Epithelial cell of esophagus (primary cell): Measurements from ENCODE around the gene THAP6.

Experiments used
- DNase-seq: peaks from one replicate; pipeline ENCODE4 v3.0.0; 2010; ENCODE audit warnings: low read depth
- H3K4me3 ChIP-seq: 2 replicates; pipeline ENCODE4 v1.5.1; 2011; ENCODE audit warnings: mild to moderate bottlenecking, low read length, control low read depth
- TF ChIP-seq, protein P1 (sequence below): IDR thresholded peaks from 2 replicates; pipeline ENCODE4 v1.5.1; 2011; ENCODE audit warnings: low read depth, mild to moderate bottlenecking, low read length, control low read depth, inconsistent platforms; ENCODE audit not compliant: insufficient read depth; ENCODE audit errors: missing control alignments

THAP6 gene

DNA sequence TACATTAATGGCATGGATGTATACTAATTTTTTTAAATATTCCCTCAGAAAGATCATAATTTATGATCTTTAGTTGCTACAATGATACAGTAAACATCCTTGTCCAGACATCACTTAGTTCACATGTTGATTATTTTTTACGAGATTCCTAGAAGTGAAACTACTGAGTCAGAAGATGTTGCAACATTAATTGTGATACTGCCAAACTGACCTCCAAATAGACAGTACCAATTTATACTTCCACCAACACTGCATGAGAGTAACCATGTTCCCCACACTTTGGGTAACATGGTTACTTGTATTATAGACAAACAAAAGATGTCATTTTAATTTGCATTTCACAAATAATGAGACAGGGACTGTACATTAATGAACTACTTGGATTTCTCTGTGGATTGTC lies 19.7 kb upstream of the THAP6 start:
- TF ChIP-seq, protein P1, sequence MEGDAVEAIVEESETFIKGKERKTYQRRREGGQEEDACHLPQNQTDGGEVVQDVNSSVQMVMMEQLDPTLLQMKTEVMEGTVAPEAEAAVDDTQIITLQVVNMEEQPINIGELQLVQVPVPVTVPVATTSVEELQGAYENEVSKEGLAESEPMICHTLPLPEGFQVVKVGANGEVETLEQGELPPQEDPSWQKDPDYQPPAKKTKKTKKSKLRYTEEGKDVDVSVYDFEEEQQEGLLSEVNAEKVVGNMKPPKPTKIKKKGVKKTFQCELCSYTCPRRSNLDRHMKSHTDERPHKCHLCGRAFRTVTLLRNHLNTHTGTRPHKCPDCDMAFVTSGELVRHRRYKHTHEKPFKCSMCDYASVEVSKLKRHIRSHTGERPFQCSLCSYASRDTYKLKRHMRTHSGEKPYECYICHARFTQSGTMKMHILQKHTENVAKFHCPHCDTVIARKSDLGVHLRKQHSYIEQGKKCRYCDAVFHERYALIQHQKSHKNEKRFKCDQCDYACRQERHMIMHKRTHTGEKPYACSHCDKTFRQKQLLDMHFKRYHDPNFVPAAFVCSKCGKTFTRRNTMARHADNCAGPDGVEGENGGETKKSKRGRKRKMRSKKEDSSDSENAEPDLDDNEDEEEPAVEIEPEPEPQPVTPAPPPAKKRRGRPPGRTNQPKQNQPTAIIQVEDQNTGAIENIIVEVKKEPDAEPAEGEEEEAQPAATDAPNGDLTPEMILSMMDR: no peak
- no peak overlapping the region for H3K4me3 ChIP-seq

DNA sequence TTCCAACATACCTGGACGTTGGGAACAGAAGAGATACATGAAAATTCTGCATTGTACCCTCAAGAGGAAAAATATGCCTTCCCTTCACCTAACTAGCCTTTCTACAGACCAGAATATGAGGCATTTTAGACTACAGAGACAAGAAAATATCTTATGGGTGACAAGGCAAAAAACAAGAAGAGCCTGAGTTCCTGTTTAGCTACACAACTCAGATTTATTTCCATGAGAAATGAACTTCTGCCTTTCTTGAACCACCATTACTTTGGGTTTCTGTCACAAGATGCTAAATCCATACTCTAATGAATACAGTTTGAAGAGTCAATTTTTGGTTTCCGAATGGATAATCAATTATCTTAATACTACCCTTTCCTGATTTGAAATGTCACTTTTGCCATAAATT lies 18.8 kb upstream of the THAP6 start:
- DNase-seq: no peak
- no peak overlapping the region for H3K4me3 ChIP-seq
- TF ChIP-seq, protein P1: no peak

More for the DNA sequence above, 19.7 kb upstream of the THAP6 start:
- peak; percentile 65 for DNase-seq

DNA sequence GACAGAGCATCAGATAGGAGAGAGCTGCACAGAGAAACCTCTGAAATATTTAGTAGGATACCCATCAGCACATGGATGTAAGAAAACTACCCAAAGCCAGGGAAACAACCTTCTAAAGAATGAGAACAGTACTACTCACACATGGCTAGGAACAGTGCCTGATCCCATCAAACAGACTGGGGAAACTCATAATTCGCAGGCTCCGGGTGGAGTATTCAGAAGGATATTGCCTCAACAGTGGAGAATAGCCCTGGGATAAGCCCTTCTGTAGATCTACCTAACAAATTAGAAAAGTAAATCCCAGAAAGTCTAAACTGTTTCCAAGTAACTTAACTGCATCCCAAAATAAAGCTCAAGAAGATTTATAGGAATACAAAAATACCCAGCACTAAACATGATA lies 17.9 kb upstream of the THAP6 start:
- DNase-seq: no peak
- no peak overlapping the region for H3K4me3 ChIP-seq
- TF ChIP-seq, protein P1: no peak

DNA sequence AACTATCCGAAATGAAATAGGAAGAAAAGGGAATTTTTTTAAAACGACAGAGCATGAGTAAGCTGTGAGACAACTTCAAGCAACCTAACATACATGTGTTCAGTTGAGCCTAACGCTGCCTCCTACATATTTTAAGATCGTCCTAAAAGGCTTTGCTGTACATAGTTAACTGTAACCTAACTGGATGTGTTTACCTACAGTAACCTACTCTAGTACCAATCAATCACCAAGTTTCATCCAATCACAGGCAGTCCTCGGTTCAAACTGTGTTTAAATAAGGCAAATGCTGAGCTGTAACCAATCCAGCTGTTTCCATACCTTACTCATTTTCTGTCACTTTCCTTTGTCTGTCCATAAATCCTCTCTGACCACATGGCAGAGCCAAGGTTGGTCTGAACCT lies 17.1 kb upstream of the THAP6 start:
- peak; percentile 29 for DNase-seq
- H3K4me3 ChIP-seq: no peak overlapping the region
- TF ChIP-seq, protein P1: no peak

DNA sequence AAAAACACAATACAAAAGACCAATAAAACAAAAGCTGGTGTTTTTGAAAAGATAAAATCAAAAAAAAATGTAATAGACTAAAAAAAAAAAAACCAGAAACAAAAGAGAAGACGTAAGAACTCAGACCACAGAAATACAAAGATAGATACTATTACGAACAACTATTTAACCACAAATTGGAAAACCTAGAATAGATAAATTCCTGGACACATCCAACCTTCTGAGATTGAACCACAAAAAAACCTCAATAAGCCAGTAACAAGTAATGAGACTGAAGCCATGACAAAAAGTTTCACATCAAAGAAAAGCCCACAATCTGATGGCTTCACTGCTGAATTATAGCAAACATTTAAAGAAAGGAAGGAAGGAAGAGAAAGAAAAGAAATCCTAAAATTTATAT lies 16.2 kb upstream of the THAP6 start:
- TF ChIP-seq, protein P1: no peak
- no peak overlapping the region for H3K4me3 ChIP-seq
- DNase-seq: no peak

DNA sequence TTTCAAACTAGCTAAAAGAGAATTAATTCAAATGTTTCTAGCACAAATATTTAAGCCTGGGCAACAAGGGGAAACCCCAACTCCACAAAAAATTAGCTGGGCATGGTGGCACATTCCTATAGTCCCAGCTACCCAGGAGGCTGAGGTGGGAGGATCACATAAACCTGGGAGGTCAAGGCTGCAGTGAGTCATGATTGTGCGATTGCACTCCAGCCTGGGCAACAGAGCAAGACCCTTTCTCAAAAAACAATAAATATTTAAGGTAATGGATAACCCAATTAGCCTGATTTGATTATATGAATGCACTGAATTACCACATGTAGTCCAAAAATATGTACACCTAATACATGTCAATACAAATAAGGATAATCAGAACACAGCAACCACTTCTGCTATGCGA lies 14.4 kb upstream of the THAP6 start:
- H3K4me3 ChIP-seq: no peak overlapping the region
- no peak for DNase-seq
- TF ChIP-seq, protein P1: no peak

DNA sequence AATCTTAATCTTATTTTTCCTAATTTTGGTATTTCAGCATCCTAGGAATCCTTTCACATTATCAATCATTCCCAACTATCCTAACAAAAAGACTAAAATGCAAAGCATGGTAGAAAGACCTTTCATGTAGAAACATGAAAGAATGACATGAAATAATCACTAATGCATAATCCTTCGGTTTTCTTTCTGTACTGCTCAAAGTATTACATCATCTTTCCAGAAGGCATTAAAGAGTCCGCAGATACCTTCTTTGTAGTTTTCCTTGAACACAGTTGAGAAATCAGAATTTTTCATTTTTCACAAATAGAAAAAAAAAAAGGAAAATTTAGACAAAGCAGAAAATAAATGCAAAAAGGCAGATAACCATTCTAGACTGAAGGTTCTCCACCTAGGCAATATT lies 11.6 kb upstream of the THAP6 start:
- TF ChIP-seq, protein P1: no peak
- no peak overlapping the region for H3K4me3 ChIP-seq
- no peak for DNase-seq
